ENCODE data around the gene GALNTL6.

GRCh38 chr4:172760512-172760911 is 947.3 kb downstream of the GALNTL6 start:
- TF ChIP-seq CTCF (IDR thresholded peaks at IDR 0.05), result no peak
- TF ChIP-seq POLR2A (IDR thresholded peaks at IDR 0.05), result no peak
